Measurements from ENCODE around the gene IVNS1ABP. TPM values are rescaled to one million over a fixed set of nuclear protein-coding genes. Genes with fewer than 3 reads are reported as not detected.
"Not testable (repeated sequence)": the region's sequence is repeated elsewhere in the genome, so short reads cannot be mapped to it uniquely, and the experiment has no call there.

Gene IVNS1ABP
- total and polyA plus RNA-seq, 2 experiments from 2014 or later: 73.5 to 162 TPM

DNA sequence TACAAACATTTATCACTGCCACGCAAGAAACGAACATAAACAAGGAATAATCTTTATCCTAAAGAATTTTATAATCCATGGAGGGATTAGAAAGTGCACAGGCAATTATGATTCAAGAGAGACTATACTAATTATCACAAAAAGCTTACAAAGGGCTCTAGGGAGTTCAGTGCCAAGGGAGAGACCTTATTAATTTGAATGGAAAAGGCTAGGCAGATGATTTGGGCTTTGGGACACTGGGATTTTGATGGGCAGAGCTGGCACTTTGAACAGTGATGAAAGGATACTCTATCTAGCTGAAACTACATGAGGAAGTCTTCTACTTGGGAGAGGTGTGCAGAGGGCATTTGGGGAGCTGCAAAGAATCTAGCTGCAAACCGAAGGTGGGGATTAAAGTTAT, 48.9 kb upstream of the IVNS1ABP start (continued):
- TF ChIP-seq JUNB (IDR thresholded peaks at IDR 0.05; ENCODE audit: unreplicated experiment) (no peak), EZH2 (IDR thresholded peaks at IDR 0.05; ENCODE audit: low read depth, unreplicated experiment) (no peak), STAT1 (IDR thresholded peaks at IDR 0.05; ENCODE audit: unreplicated experiment) (no peak), CREB1 (CRISPR knock-in tag; IDR thresholded peaks at IDR 0.05; ENCODE audit: low read depth) (no peak)
- TF ChIP-seq, protein P1, sequence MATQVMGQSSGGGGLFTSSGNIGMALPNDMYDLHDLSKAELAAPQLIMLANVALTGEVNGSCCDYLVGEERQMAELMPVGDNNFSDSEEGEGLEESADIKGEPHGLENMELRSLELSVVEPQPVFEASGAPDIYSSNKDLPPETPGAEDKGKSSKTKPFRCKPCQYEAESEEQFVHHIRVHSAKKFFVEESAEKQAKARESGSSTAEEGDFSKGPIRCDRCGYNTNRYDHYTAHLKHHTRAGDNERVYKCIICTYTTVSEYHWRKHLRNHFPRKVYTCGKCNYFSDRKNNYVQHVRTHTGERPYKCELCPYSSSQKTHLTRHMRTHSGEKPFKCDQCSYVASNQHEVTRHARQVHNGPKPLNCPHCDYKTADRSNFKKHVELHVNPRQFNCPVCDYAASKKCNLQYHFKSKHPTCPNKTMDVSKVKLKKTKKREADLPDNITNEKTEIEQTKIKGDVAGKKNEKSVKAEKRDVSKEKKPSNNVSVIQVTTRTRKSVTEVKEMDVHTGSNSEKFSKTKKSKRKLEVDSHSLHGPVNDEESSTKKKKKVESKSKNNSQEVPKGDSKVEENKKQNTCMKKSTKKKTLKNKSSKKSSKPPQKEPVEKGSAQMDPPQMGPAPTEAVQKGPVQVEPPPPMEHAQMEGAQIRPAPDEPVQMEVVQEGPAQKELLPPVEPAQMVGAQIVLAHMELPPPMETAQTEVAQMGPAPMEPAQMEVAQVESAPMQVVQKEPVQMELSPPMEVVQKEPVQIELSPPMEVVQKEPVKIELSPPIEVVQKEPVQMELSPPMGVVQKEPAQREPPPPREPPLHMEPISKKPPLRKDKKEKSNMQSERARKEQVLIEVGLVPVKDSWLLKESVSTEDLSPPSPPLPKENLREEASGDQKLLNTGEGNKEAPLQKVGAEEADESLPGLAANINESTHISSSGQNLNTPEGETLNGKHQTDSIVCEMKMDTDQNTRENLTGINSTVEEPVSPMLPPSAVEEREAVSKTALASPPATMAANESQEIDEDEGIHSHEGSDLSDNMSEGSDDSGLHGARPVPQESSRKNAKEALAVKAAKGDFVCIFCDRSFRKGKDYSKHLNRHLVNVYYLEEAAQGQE (IDR thresholded peaks at IDR 0.05; ENCODE audit: unreplicated experiment): no peak

DNA sequence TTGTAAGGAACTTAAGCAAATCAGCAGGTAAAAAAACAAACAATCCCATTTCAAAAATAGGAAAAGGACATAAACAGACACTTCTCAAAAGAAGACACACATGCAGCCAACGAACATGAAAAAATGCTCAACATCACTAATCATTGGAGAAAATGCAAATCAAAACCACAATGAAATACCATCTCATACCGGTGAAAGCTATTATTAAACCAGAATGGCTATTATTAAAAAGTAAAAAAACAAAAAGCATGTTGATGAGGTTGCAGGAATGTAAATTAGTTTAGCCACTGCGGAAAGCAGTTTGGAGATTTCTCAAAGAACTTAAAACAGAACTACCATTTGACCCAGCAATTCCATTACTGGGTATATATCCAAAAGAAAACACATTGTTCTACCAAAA, 47.5 kb upstream of the IVNS1ABP start:
- Mint-ChIP-seq H3K27ac (0 out of 2 replicates have a peak overlapping the region, but pooled peaks have one; percentile 50), H3K4me1 (peaks cover 17% of the 10 kb centered on the region), H3K9me3 (peaks cover 10% of the 10 kb centered on the region; the same call in 2 of the 3 replicates)
- H3K36me3 ChIP-seq (ENCODE audit: insufficient read depth); H3K4me1 ChIP-seq (ENCODE audit: insufficient read depth); H3K4me2 ChIP-seq; H3K79me2 ChIP-seq (replicated peaks; ENCODE audit: insufficient read depth); H3F3A ChIP-seq (replicated peaks; ENCODE audit: low read depth); H4K20me1 ChIP-seq (replicated peaks; ENCODE audit: insufficient read depth); H3K4me3 Mint-ChIP-seq; H3K27ac ChIP-seq (ENCODE audit: low read depth); H3K27me3 Mint-ChIP-seq (ENCODE audit: insufficient read depth, low read depth, poor library complexity); H3K4me3 ChIP-seq; H3K27me3 ChIP-seq (ENCODE audit: insufficient read depth); H2AFZ ChIP-seq; H3K9me2 ChIP-seq (ENCODE audit: insufficient read depth); DNase-seq (ENCODE audit: low spot score); ATAC-seq; H3K36me3 Mint-ChIP-seq (ENCODE audit: low read depth): not testable (repeated sequence)

DNA sequence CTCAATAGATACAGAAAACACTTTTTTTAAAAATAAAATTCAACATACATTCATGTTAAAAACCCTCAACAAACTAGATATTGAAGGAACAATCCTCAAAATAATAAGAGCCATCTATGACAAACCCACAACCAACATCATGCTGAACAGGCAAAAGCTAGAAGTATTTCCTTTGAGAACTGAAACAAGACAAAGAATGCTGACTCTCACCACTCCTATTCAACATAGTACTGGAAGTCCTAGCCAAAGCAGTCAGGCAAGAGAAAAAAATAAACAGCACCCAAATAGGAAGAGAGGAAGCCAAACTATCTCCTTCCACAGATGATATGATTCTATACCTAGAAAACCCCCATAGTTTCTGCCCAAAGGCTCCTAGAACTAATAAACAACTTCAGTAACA, 46.2 kb upstream of the IVNS1ABP start:
- Histone ChIP-seq H3K4me2 (no peak overlapping the region), H3K79me2 (replicated peaks; ENCODE audit: insufficient read depth) (no peaks in the 10 kb centered on the region), H3K4me3 (no peak overlapping the region), H3K4me1 (ENCODE audit: insufficient read depth) (no peaks in the 10 kb centered on the region), H3K27ac (ENCODE audit: low read depth) (no peak overlapping the region), H3K27me3 (ENCODE audit: insufficient read depth) (no peaks in the 10 kb centered on the region), H4K20me1 (replicated peaks; ENCODE audit: insufficient read depth) (no peaks in the 10 kb centered on the region), H3K36me3 (ENCODE audit: insufficient read depth) (no peaks in the 10 kb centered on the region), H2AFZ (no peak overlapping the region), H3K9me2 (ENCODE audit: insufficient read depth) (no peaks in the 10 kb centered on the region), H3F3A (replicated peaks; ENCODE audit: low read depth) (no peaks in the 10 kb centered on the region)
- no peak for TF ChIP-seq POLR2AphosphoS5 (IDR thresholded peaks at IDR 0.05; ENCODE audit: low read depth)
- H3K4me3 Mint-ChIP-seq: no peak overlapping the region
- peaks cover 10% of the 10 kb centered on the region; the same call in 2 of the 3 replicates for H3K9me3 Mint-ChIP-seq
- no peak for ATAC-seq
- no peak overlapping the region for H3K27ac Mint-ChIP-seq
- no peak for DNase-seq (ENCODE audit: low spot score)
- H3K4me1 Mint-ChIP-seq: peaks cover 12% of the 10 kb centered on the region
- peaks cover 4% of the 10 kb centered on the region for H3K27me3 Mint-ChIP-seq (ENCODE audit: insufficient read depth, low read depth, poor library complexity)
- peaks cover 7% of the 10 kb centered on the region; the same call in 1 of the 3 replicates for H3K36me3 Mint-ChIP-seq (ENCODE audit: low read depth)
